Astrocyte (in vitro differentiated cells and primary cell): ENCODE results near the gene MED15.

Experiments
- CTCF ChIP-seq: IDR thresholded peaks from 2 replicates; pipeline ENCODE4 v1.5.1; 2011; ENCODE audit warnings: low read depth, mild to moderate bottlenecking, inconsistent platforms, low read length, moderate library complexity; ENCODE audit not compliant: insufficient read depth
- EZH2 ChIP-seq: IDR thresholded peaks from 2 replicates; pipeline ENCODE4 v1.6.1; 2012; ENCODE audit warnings: mild to moderate bottlenecking, low read length, inconsistent platforms; ENCODE audit not compliant: insufficient read depth

GRCh38 chr22:20581503-20582170 is 74.2 kb downstream of the MED15 start:
- TF ChIP-seq CTCF (no peak), EZH2 (no peak)
